ENCODE results near the gene PIGC.

GRCh38 chr1:172473842-172474241 is 30.0 kb upstream of the PIGC start:
- no peak for TF ChIP-seq CTCF (conservative IDR thresholded peaks at IDR 0.05 in 1 of 2, IDR thresholded peaks at IDR 0.05 in 1 of 2; ENCODE audit: extremely low read depth in 1 of 2, insufficient read depth in 1 of 2, low read depth in 1 of 2, low read length in 2 of 2)
- no peak for TF ChIP-seq EZH2 (IDR thresholded peaks at IDR 0.05; ENCODE audit: borderline replicate concordance, low read length)

Data from mammary epithelial cell (primary cell).